CD14-positive monocyte (primary cell): ENCODE results near the gene OVOL3. TPM values are rescaled to one million over a fixed set of nuclear protein-coding genes. Genes with fewer than 3 reads are reported as not detected.
A peak's percentile ranks its signal among the peaks of the same experiment; 100 is the strongest.

Experiments used
- DNase-seq, 3 donors: peaks; one replicate each; pipeline ENCODE4 v3.0.0-alpha.2; 2011 to 2022
- H2AFZ ChIP-seq: 2 replicates; pipeline ENCODE4 v1.6.0; 2012; ENCODE audit warnings: mild to moderate bottlenecking, low read depth, low read length, inconsistent platforms; ENCODE audit not compliant: insufficient read depth, poor library complexity, severe bottlenecking
- H3K27ac ChIP-seq, 2 donors: 1 replicate in 1 of 2; 2 replicates in 1 of 2; pipeline ENCODE4 v1.5.1; 2012 to 2013; ENCODE audit warnings: low read length in 2 of 2, control low read depth in 1 of 2, inconsistent platforms in 1 of 2, low read depth in 1 of 2, mild to moderate bottlenecking in 1 of 2
- H3K27me3 ChIP-seq, 2 donors: one replicate each; pipeline versions ENCODE4 v1.6.0 to v1.6.1; 2011 to 2013; ENCODE audit warnings: low read length in 2 of 2; ENCODE audit not compliant: control insufficient read depth in 2 of 2, insufficient read depth in 2 of 2
- H3K36me3 ChIP-seq, 2 donors: replicated peaks in 1 of 2; 1 replicate in 1 of 2; 2 replicates in 1 of 2; pipeline versions ENCODE4 v1.5.1 to v1.6.1; 2012 to 2013; ENCODE audit warnings: low read length in 2 of 2, control low read depth in 1 of 2, inconsistent platforms in 1 of 2, mild to moderate bottlenecking in 1 of 2; ENCODE audit not compliant: insufficient read depth in 2 of 2, control insufficient read depth in 1 of 2
- H3K4me1 ChIP-seq, 2 donors: 1 replicate in 1 of 2; 2 replicates in 1 of 2; pipeline versions ENCODE4 v1.5.1 to v1.6.1; 2012 to 2013; ENCODE audit warnings: low read length in 2 of 2, control low read depth in 1 of 2, inconsistent platforms in 1 of 2, mild to moderate bottlenecking in 1 of 2, moderate library complexity in 1 of 2; ENCODE audit not compliant: insufficient read depth in 2 of 2, control insufficient read depth in 1 of 2
- H3K4me2 ChIP-seq: replicated peaks from 2 replicates; pipeline ENCODE3; 2012; ENCODE audit warnings: low read length, moderate library complexity, mild to moderate bottlenecking; ENCODE audit not compliant: poor library complexity, severe bottlenecking; ENCODE audit errors: extremely low read depth
- H3K4me3 ChIP-seq, 3 experiments: fragments of 200-600 bp in 1 of 3; sonication (generic) in 1 of 3; replicated peaks in 1 of 3; 1 replicate in 2 of 3; 2 replicates in 1 of 3; pipeline ENCODE4 v1.5.1; 2011 to 2013; ENCODE audit warnings: low read length in 3 of 3, mild to moderate bottlenecking in 3 of 3, control low read depth in 2 of 3, low read depth in 2 of 3, inconsistent platforms in 1 of 3, moderate library complexity in 1 of 3
- H3K79me2 ChIP-seq: 2 replicates; pipeline ENCODE4 v1.6.0; 2012; ENCODE audit warnings: mild to moderate bottlenecking, control low read depth, inconsistent platforms, low read length, moderate library complexity; ENCODE audit not compliant: insufficient read depth
- H3K9ac ChIP-seq: 2 replicates; pipeline ENCODE4 v1.6.0; 2017; ENCODE audit warnings: low read length, mild to moderate bottlenecking; ENCODE audit not compliant: insufficient read depth, poor library complexity, severe bottlenecking
- H3K9me3 ChIP-seq, 2 donors: replicated peaks in 1 of 2; 1 replicate in 1 of 2; 2 replicates in 1 of 2; pipeline versions ENCODE4 v1.5.1 to v1.6.1; 2012 to 2013; ENCODE audit warnings: low read length in 2 of 2, control low read depth in 1 of 2; ENCODE audit not compliant: control insufficient read depth in 1 of 2, insufficient read depth in 1 of 2
- H4K20me1 ChIP-seq: 2 replicates; pipeline ENCODE4 v1.6.0; 2012; ENCODE audit warnings: mild to moderate bottlenecking, low read length, control low read depth, moderate library complexity; ENCODE audit not compliant: insufficient read depth
- H3K27ac Mint-ChIP-seq, 7 donors: one replicate each; pipeline ENCODE4 v1.8.0; 2020; ENCODE audit warnings: mild to moderate bottlenecking in 7 of 7, mixed read lengths in 7 of 7, moderate library complexity in 6 of 7, inconsistent platforms in 2 of 7
- H3K27me3 Mint-ChIP-seq, 3 donors: one replicate each; pipeline ENCODE4 v1.8.0; 2021 to 2022; ENCODE audit warnings: low read depth in 3 of 3, mild to moderate bottlenecking in 3 of 3, mixed read lengths in 3 of 3, moderate library complexity in 3 of 3, inconsistent platforms in 1 of 3
- H3K36me3 Mint-ChIP-seq, 2 donors: one replicate each; pipeline ENCODE4 v1.8.0; 2020; ENCODE audit warnings: mixed read lengths in 2 of 2, inconsistent platforms in 1 of 2, mild to moderate bottlenecking in 1 of 2
- H3K4me1 Mint-ChIP-seq: one replicate; pipeline ENCODE4 v1.8.0; 2020; ENCODE audit warnings: mild to moderate bottlenecking, mixed read lengths
- H3K4me3 Mint-ChIP-seq, 2 donors: one replicate each; pipeline ENCODE4 v1.8.0; 2020; ENCODE audit warnings: mild to moderate bottlenecking in 2 of 2, mixed read lengths in 2 of 2, moderate library complexity in 1 of 2
- H3K9me3 Mint-ChIP-seq, 7 donors: one replicate each; pipeline ENCODE4 v1.8.0; 2020 to 2022; ENCODE audit warnings: mixed read lengths in 7 of 7, mild to moderate bottlenecking in 6 of 7, moderate library complexity in 6 of 7, inconsistent platforms in 2 of 7
- CTCF ChIP-seq: fragments of 200-600 bp; IDR thresholded peaks from one replicate; pipeline ENCODE4 v1.8.0; 2022; ENCODE audit warnings: antibody characterized with exemption, mild to moderate bottlenecking
- WGBS: methylation state at CpG from one replicate; pipeline ENCODE4 v1.1.5; 2013; ENCODE audit warnings: missing lambda C conversion rate; ENCODE audit not compliant: insufficient coverage; 5-methylcytosine and 5-hydroxymethylcytosine counted together
- intact Hi-C, 2 donors: fragments of 100-400 bp; cut with micrococcal nuclease; formaldehyde crosslinking; loops; one replicate each; pipeline versions ENCODE4 v1.15.0 to v1.15.1; 2023
- polyA plus RNA-seq, 3 donors: library from polyadenylated mRNA; depleted of rRNA in 1 of 3; unstranded in 2 of 3; stranded (reverse) in 1 of 3; fragments of 300-500 nt in 2 of 3; fragments of >200 nt in 1 of 3; fragmentation: Illumina TruSeq in 2 of 3; gene quantifications; 1 replicate in 2 of 3; 2 replicates in 1 of 3; pipeline ENCODE4 v1.2.3, GENCODE V29; 2012 to 2021

Gene OVOL3
- polyA plus RNA-seq, 3 donors = not detected

DNA sequence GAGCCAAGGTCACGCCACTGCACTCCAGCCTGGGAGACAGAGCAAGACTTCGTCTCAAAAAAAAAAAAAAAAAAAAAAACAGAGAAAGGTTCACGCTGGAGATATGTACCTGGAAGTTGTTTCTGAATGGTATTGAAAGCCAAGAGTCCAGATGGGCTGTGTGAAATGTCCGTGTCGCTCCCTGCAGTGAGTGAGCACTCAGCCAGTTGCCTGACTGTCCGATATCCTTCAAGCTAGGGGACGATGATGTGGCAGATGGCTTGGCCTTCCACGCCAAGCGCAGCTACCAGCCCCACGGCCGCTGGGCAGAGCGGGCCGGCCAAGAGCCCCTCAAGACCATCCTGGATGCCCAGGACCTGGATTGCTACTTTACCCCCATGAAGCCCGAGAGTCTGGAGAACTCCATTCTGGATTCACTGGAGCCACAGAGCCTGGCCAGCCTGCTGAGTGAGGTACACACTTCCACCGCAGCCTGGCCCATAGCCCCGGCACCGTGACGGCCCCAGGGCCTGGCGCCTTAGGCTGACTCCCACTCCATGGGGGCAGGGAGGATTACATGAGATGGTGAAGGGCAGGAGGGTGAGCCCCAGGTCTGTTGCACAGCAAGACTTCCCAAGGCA is 11.7 kb upstream of the OVOL3 start:
- Histone ChIP-seq H2AFZ (no peak overlapping the region), H4K20me1 (no peaks in the 10 kb centered on the region), H3K36me3 (peaks cover 51 to 80% of the 10 kb centered on the region in 2 donors), H3K79me2 (no peaks in the 10 kb centered on the region), H3K4me2 (no peak overlapping the region), H3K4me3 (no peak overlapping the region), H3K9me3 (no peaks in the 10 kb centered on the region), H3K27me3 (no peaks in the 10 kb centered on the region), H3K27ac (no peak overlapping the region), H3K9ac (no peak overlapping the region), H3K4me1 (no peaks in the 10 kb centered on the region)
- intact Hi-C loops = no loop called here
- Mint-ChIP-seq H3K9me3 (no peaks in the 10 kb centered on the region), H3K27me3 (peaks cover 0 to 4% (median 0%) of the 10 kb centered on the region in 3 donors), H3K4me1 (no peaks in the 10 kb centered on the region), H3K27ac (no peak overlapping the region), H3K36me3 (peaks cover 28 to 88% of the 10 kb centered on the region in 2 donors), H3K4me3 (no peak overlapping the region)
- no peak for DNase-seq
- 96% methylated on average over 14 of the region's 19 CpGs for WGBS
- no peak for TF ChIP-seq CTCF

DNA sequence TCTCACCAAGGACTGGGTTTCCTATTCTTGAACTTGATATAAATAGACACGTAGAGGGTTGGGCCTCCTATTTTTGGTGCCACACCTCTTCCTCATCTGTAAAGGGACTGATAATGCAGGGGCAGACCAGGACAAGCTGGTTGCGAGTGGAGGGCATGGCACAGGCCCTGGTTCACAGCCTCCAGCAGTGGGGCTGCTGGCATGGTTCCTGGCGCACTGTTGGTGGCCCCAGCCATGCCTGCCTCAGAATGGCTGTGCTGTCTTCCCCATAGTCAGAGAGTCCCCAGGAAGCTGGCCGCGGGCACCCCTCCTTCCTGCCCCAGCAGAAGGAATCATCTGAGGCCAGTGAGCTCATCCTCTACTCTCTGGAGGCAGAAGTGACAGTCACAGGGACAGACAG is 10.5 kb upstream of the OVOL3 start:
- H3K27me3 Mint-ChIP-seq = peaks cover 0 to 4% (median 0%) of the 10 kb centered on the region in 3 donors
- intact Hi-C loops = no loop called here
- no peak for TF ChIP-seq CTCF
- no peaks in the 10 kb centered on the region for H3K4me1 ChIP-seq
- no peak overlapping the region for H3K4me3 Mint-ChIP-seq
- 84% methylated on average over 4 of the region's 5 CpGs for WGBS
- no peaks in the 10 kb centered on the region for H3K27me3 ChIP-seq
- H3K27ac ChIP-seq = no peak overlapping the region
- no peak overlapping the region for H3K4me3 ChIP-seq
- H3K9me3 ChIP-seq = no peaks in the 10 kb centered on the region
- H3K9ac ChIP-seq = no peak overlapping the region
- peaks cover 59 to 82% of the 10 kb centered on the region in 2 donors for H3K36me3 ChIP-seq
- H3K79me2 ChIP-seq = no peaks in the 10 kb centered on the region
- DNase-seq = no peak
- H3K4me2 ChIP-seq = no peak overlapping the region
- H3K27ac Mint-ChIP-seq = peak overlapping the region in 3 of 7 donors; percentile 6 to 46 (median 33)
- H2AFZ ChIP-seq = no peak overlapping the region
- no peaks in the 10 kb centered on the region for H4K20me1 ChIP-seq
- H3K4me1 Mint-ChIP-seq = no peaks in the 10 kb centered on the region
- no peaks in the 10 kb centered on the region for H3K9me3 Mint-ChIP-seq
- peaks cover 27 to 86% of the 10 kb centered on the region in 2 donors for H3K36me3 Mint-ChIP-seq
